ENCODE results near the gene NANP. TPM values are rescaled to one million over a fixed set of nuclear protein-coding genes. Genes with fewer than 3 reads are reported as not detected.

Gene NANP
- total RNA-seq, 2 experiments from 2014 or later, result 6.5 to 7.3 TPM

Other genes with a start within 250 kb of the NANP start
- gene ABHD12, start 233.2 kb downstream of the NANP start, total RNA-seq, result 10 to 100 TPM; 22.3 to 24.1 TPM
- gene GINS1, start 216.3 kb downstream of the NANP start, total RNA-seq, result 10 to 100 TPM; 31.5 to 32.3 TPM
- gene NINL, start 38.5 kb downstream of the NANP start, total RNA-seq, result 1 to 10 TPM; 2.7 to 3.9 TPM
- gene ZNF337, start 72.8 kb upstream of the NANP start, total RNA-seq, result 10 to 100 TPM; 12.1 to 12.5 TPM